Stomach (tissue), 19 donors: ENCODE data around the gene MPC2. TPM values are rescaled to one million over a fixed set of nuclear protein-coding genes. Genes with fewer than 3 reads are reported as not detected.

Source experiments
- DNase-seq, 2 donors: peaks; one replicate each; pipeline versions ENCODE4 v3.0.0 to v3.0.0-alpha.2; 2013 to 2019
- H3K27ac ChIP-seq, 5 donors: fragments of 200-600 bp in 4 of 5; sonication (generic) in 4 of 5; one replicate each; pipeline ENCODE4 v1.5.1; 2013 to 2019; ENCODE audit warnings: mild to moderate bottlenecking in 1 of 5, moderate library complexity in 1 of 5
- H3K27me3 ChIP-seq, 3 donors: fragments of 200-600 bp; sonication (generic); one replicate each; pipeline ENCODE4 v1.5.1; 2017 to 2019; ENCODE audit warnings: mixed run types in 1 of 3
- H3K36me3 ChIP-seq, 4 donors: fragments of 200-600 bp; sonication (generic); 1 replicate in 3 of 4; 2 replicates in 1 of 4; pipeline ENCODE4 v1.5.1; 2016 to 2019
- H3K4me1 ChIP-seq, 4 donors: fragments of 200-600 bp; sonication (generic); one replicate each; pipeline ENCODE4 v1.5.1; 2016 to 2019
- H3K4me3 ChIP-seq, 4 donors: fragments of 200-600 bp; sonication (generic) in 3 of 4; one replicate each; pipeline ENCODE4 v1.5.1; 2016 to 2019; ENCODE audit warnings: mild to moderate bottlenecking in 1 of 4
- H3K9me3 ChIP-seq, 4 donors: fragments of 200-600 bp; sonication (generic); one replicate each; pipeline ENCODE4 v1.5.1; 2016 to 2019
- EP300 ChIP-seq: sonication (generic); formaldehyde crosslinking; IDR thresholded peaks from one replicate; pipeline ENCODE4 v1.6.1; 2017; ENCODE audit warnings: antibody characterized with exemption
- POLR2A ChIP-seq, 4 donors: fragments of 450-650 bp; IDR thresholded peaks; one replicate each; pipeline ENCODE4 v1.6.1; 2016; ENCODE audit warnings: antibody characterized with exemption in 4 of 4, control low read depth in 2 of 4, mild to moderate bottlenecking in 1 of 4, moderate library complexity in 1 of 4
- POLR2AphosphoS5 ChIP-seq, 3 donors: sonication (generic); formaldehyde crosslinking; IDR thresholded peaks; one replicate each; pipeline ENCODE4 v1.6.1; 2016; ENCODE audit warnings: antibody characterized with exemption in 3 of 3
- WGBS, 5 donors: extraction: QIAGEN DNeasy Blood & Tissue Kit in 3 of 5; methylation state at CpG; one replicate each; pipeline versions ENCODE4 v1.1.5 to v1.1.7; 2013 to 2018; 5-methylcytosine and 5-hydroxymethylcytosine counted together
- intact Hi-C: fragments of 100-400 bp; cut with DNase I; formaldehyde crosslinking; loops from one replicate; pipeline ENCODE4 v1.15.1; 2023; ENCODE audit warnings: low total_unique reads
- long read RNA-seq, 10 donors: transcript quantifications; one replicate each; lab custom pipeline, GENCODE V29; 2026
- polyA plus RNA-seq, 3 donors: library from polyadenylated mRNA; stranded (reverse); fragments of 200-250 nt; gene quantifications; one replicate each; pipeline ENCODE4 v1.2.3, GENCODE V29; 2013
- total RNA-seq, 5 donors: library from RNA; depleted of rRNA; stranded (reverse); fragments of >200 nt; gene quantifications; one replicate each; pipeline versions ENCODE4 v1.1.0 to v1.2.3, GENCODE V29; 2014 to 2016
- TF ChIP-seq, protein P1 (sequence below), 7 experiments: fragments of 450-650 bp in 4 of 7; fragments of 200-600 bp in 3 of 7; sonication (generic) in 3 of 7; IDR thresholded peaks; one replicate each; pipeline ENCODE4 v1.5.1; 2016 to 2019; ENCODE audit warnings: antibody characterized with exemption in 7 of 7, control low read depth in 2 of 7, mild to moderate bottlenecking in 1 of 7
- donor health status: healthy with polysubstance abuse.
- donor health status: Bipolar disorder and iron deficiency.
- donor health status: healthy.

MPC2 gene
- 10 to 100 TPM; 47.2 to 68.1 (median 54.9) TPM for total RNA-seq
- 100 to 1,000 TPM; 174 to 271 (median 201) TPM for polyA plus RNA-seq
- long read RNA-seq, donor 1, transcript MPC2-202 (5 exons, 2,177 nt): major isoform, 21 of 30 reads
- long read RNA-seq, donor 1, partial matches to known transcripts: 9 of 30 reads
- long read RNA-seq, donor 1, other reads (novel, unspliced or antisense): 0 of 30 reads
- long read RNA-seq, donor 2, transcript MPC2-202 (5 exons, 2,177 nt): major isoform, 31 of 31 reads
- long read RNA-seq, donor 2, partial matches to known transcripts: 0 of 31 reads
- long read RNA-seq, donor 2, other reads (novel, unspliced or antisense): 0 of 31 reads
- long read RNA-seq, donor 3, transcript MPC2-202 (5 exons, 2,177 nt): major isoform, 26 of 31 reads
- long read RNA-seq, donor 3, partial matches to known transcripts: 5 of 31 reads
- long read RNA-seq, donor 3, other reads (novel, unspliced or antisense): 0 of 31 reads
- long read RNA-seq, donor 4, partial matches to known transcripts: 0 of 3 reads
- long read RNA-seq, donor 4, other reads (novel, unspliced or antisense): 0 of 3 reads
- long read RNA-seq, donor 5, transcript MPC2-202 (5 exons, 2,177 nt): major isoform, 38 of 68 reads
- long read RNA-seq, donor 5, partial matches to known transcripts: 30 of 68 reads
- long read RNA-seq, donor 5, other reads (novel, unspliced or antisense): 0 of 68 reads
- long read RNA-seq, donor 6: 0 reads
- long read RNA-seq, donor 7, transcript MPC2-202 (5 exons, 2,177 nt): major isoform, 57 of 87 reads
- long read RNA-seq, donor 7, partial matches to known transcripts: 30 of 87 reads
- long read RNA-seq, donor 7, other reads (novel, unspliced or antisense): 0 of 87 reads
- long read RNA-seq, donor 8, transcript MPC2-202 (5 exons, 2,177 nt): major isoform, 43 of 62 reads
- long read RNA-seq, donor 8, partial matches to known transcripts: 19 of 62 reads
- long read RNA-seq, donor 8, other reads (novel, unspliced or antisense): 0 of 62 reads
- long read RNA-seq, donor 9, transcript MPC2-202 (5 exons, 2,177 nt): major isoform, 35 of 88 reads
- long read RNA-seq, donor 9, partial matches to known transcripts: 53 of 88 reads
- long read RNA-seq, donor 9, other reads (novel, unspliced or antisense): 0 of 88 reads
- long read RNA-seq, donor 10, transcript MPC2-202 (5 exons, 2,177 nt): major isoform, 23 of 30 reads
- long read RNA-seq, donor 10, partial matches to known transcripts: 7 of 30 reads
- long read RNA-seq, donor 10, other reads (novel, unspliced or antisense): 0 of 30 reads

DNA sequence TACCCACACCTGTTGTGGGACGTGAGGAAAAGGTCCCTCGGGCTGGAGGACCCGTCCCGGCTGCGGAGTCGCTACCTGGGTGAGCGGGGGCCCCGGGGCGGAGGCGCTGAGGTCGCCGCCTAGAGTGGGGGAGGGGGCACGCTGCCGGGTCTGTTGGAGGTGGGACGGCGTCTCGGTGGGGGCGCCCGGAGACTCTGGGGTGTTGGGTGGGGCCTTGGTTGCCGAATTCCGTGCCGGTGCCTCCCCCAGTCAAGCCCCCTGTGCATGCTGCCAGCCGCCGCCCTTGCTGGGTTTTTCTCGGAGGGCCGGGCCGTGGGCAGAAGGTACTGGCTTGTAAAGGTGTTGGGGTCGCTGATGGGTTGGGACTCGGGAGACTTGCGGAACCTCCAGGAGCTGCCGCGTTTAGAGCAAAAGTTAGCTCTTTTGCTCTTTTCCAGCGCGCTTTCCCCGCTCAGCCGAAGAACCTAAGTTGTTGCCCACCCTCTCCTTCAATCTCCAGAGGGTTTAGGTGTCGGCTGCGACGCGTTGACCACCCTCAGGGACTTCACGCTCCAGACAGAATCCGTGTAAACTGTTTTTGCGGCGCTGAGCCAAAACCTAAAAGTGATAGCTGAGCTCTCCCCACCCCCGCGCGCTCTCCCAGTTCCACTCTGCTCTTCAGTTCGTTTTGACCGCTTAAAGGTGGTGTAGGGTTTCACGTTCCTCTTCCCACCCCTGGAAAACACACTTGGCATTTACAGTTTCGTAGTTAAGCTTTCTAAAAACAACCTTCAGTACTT lies at the start of gene MPC2:
MPC2 (minus strand) TSS at position 143 of the 779 bp plus-strand sequence. CDS start 1,231 bp downstream, outside the sequence.
- Histone ChIP-seq H3K4me1 (peaks cover under 1 to 68% (median 30%) of the 10 kb centered on the region in 4 donors), H3K9me3 (no peaks in the 10 kb centered on the region), H3K4me3 (peak within 1 kb of the TSS; percentile 83 to 97 (median 94)), H3K27me3 (no peaks in the 10 kb centered on the region), H3K36me3 (peaks cover 0 to 5% (median 2%) of the 10 kb centered on the region in 4 donors), H3K27ac (peak within 1 kb of the TSS; percentile 93 to 99 (median 98))
- TF ChIP-seq POLR2AphosphoS5 (IDR thresholded peaks at IDR 0.05) (peak in 2 of 3 donors; percentile 32 to 35), EP300 (no peak)
- TF ChIP-seq, protein P1, sequence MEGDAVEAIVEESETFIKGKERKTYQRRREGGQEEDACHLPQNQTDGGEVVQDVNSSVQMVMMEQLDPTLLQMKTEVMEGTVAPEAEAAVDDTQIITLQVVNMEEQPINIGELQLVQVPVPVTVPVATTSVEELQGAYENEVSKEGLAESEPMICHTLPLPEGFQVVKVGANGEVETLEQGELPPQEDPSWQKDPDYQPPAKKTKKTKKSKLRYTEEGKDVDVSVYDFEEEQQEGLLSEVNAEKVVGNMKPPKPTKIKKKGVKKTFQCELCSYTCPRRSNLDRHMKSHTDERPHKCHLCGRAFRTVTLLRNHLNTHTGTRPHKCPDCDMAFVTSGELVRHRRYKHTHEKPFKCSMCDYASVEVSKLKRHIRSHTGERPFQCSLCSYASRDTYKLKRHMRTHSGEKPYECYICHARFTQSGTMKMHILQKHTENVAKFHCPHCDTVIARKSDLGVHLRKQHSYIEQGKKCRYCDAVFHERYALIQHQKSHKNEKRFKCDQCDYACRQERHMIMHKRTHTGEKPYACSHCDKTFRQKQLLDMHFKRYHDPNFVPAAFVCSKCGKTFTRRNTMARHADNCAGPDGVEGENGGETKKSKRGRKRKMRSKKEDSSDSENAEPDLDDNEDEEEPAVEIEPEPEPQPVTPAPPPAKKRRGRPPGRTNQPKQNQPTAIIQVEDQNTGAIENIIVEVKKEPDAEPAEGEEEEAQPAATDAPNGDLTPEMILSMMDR (IDR thresholded peaks at IDR 0.05): no peak
- DNase-seq: peak; percentile 76 to 87
- intact Hi-C loops: no loop called here
- WGBS, 5 donors: 0 to 1% (median 0%) methylated on average over 10 to 51 of the region's 51 CpGs

DNA sequence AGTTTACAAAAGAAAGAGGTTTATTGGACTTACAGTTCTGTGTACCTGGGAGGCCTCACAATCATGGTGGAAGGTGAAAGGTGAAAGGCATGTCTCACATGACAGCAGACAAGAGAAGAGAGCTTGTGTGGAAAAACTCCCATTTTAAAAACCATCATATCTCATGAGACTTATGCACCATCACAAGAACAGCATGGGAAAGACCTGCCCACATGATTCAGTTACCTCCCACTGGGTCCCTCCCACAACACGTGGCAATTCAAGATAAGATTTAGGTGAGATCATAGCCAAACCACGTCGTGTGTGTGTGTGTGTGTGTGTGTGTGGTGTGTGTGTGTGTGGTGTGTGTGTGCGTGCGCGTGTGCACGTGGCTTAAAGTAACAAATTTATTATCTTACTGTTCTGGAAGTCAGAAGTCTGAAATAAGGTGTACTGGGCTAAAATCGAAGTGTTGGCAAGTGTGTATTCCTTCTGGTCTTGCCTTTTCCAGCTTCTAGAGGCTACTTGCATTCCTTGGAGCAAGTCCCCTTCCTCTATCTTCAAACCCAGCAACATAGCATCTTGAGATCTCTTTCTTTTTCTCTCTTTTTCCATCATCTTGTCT lies 48.1 kb upstream of the MPC2 start:
- Histone ChIP-seq H3K27ac (no peak overlapping the region), H3K4me1 (peaks cover 0 to 32% (median 2%) of the 10 kb centered on the region in 4 donors), H3K9me3 (no peaks in the 10 kb centered on the region), H3K4me3 (no peak overlapping the region), H3K27me3 (no peaks in the 10 kb centered on the region), H3K36me3 (peaks cover 6 to 42% (median 22%) of the 10 kb centered on the region in 4 donors)
- intact Hi-C loops: no loop called here
- no peak for DNase-seq
- TF ChIP-seq POLR2A (IDR thresholded peaks at IDR 0.05) (no peak), EP300 (no peak), POLR2AphosphoS5 (IDR thresholded peaks at IDR 0.05) (no peak)
- TF ChIP-seq, protein P1 (IDR thresholded peaks at IDR 0.05): no peak
- 68 to 81% (median 76%) methylated on average over 8 of the region's 8 CpGs for WGBS, 5 donors

GRCh38 chr1:167983797-167984420 lies 47.0 kb upstream of the MPC2 start:
- peaks cover 0 to 32% (median 2%) of the 10 kb centered on the region in 4 donors for H3K4me1 ChIP-seq
- WGBS, 5 donors: 67 to 83% (median 72%) methylated on average over 2 of the region's 2 CpGs
- DNase-seq: no peak
- no peak for TF ChIP-seq EP300
- TF ChIP-seq, protein P1 (IDR thresholded peaks at IDR 0.05): no peak
- TF ChIP-seq POLR2A (IDR thresholded peaks at IDR 0.05): no peak
- TF ChIP-seq POLR2AphosphoS5 (IDR thresholded peaks at IDR 0.05): no peak
- peaks cover 6 to 49% (median 26%) of the 10 kb centered on the region in 4 donors for H3K36me3 ChIP-seq
- H3K4me3 ChIP-seq: no peak overlapping the region
- no peaks in the 10 kb centered on the region for H3K9me3 ChIP-seq
- H3K27ac ChIP-seq: no peak overlapping the region
- no peaks in the 10 kb centered on the region for H3K27me3 ChIP-seq
- intact Hi-C loops: no loop called here
